Right lobe of liver (tissue), 4 donors: ENCODE measurements around the gene CLMP.

Source experiments
- POLR2A ChIP-seq: fragments of 450-650 bp; IDR thresholded peaks from one replicate; pipeline ENCODE4 v1.6.1; 2017; ENCODE audit warnings: antibody characterized with exemption, mild to moderate bottlenecking
- TF ChIP-seq, protein P1 (sequence below), 4 donors: fragments of 200-600 bp in 3 of 4; fragments of 450-650 bp in 1 of 4; IDR thresholded peaks; one replicate each; pipeline versions ENCODE4 v1.5.1 to v1.8.0; 2016 to 2022; ENCODE audit warnings: antibody characterized with exemption in 4 of 4, mild to moderate bottlenecking in 2 of 4
- donor health status: DM: no; HTN: no; CAD: no.
- donor health status: DM: no; HTN: no; CAD: no.
- donor health status: DM: no; HTN: yes; CAD: no.

DNA sequence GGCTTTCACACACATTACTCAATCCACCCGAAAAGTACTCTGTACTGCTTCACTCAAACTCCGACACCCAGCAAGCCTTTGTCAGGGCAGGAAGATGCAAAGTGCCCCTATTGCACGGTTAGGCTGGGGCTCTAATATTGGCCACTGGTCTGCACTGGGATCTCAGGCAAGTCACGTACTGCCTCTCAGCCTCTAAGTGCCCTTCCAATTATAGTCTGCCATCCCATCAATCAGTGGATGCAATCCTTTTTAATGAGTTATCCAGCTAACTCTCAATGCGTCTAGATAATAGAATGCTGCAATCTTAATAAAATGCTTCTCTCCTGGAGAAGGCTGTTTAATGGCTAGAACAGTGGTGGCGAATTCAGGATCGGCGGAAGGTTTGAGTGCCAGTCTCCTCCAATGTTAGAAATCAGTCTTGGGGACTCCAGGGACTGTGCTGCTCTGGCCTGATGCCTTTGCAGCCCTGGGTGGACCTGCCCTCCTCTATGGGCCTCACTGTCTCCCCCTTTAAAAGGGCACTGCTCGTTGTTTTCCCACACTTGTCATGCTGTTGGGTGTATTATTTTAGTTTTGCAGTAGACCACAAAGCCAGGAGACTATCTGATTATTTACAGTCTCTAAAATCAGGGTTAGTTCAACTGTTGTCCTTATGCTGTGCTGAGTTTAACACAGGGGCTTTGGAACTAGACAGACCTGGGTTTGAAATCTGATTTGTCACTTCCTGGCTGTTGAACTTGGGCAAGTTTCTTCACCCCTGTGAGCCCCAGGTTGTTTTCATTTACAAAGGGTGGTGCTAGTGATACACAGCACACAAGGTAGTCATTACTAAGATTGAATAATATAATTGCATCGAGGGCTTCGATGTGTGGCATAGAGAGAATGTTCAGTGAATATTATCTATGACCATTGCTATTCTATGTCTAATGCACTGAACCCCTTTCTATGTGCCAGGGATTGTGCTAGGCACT, 36.7 kb downstream of the CLMP start:
- TF ChIP-seq, protein P1, sequence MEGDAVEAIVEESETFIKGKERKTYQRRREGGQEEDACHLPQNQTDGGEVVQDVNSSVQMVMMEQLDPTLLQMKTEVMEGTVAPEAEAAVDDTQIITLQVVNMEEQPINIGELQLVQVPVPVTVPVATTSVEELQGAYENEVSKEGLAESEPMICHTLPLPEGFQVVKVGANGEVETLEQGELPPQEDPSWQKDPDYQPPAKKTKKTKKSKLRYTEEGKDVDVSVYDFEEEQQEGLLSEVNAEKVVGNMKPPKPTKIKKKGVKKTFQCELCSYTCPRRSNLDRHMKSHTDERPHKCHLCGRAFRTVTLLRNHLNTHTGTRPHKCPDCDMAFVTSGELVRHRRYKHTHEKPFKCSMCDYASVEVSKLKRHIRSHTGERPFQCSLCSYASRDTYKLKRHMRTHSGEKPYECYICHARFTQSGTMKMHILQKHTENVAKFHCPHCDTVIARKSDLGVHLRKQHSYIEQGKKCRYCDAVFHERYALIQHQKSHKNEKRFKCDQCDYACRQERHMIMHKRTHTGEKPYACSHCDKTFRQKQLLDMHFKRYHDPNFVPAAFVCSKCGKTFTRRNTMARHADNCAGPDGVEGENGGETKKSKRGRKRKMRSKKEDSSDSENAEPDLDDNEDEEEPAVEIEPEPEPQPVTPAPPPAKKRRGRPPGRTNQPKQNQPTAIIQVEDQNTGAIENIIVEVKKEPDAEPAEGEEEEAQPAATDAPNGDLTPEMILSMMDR (IDR thresholded peaks at IDR 0.05): no peak
- TF ChIP-seq POLR2A: no peak
